ENCODE results near the gene TBC1D10A.

GRCh38 chr22:30282616-30283046 lies 44.1 kb downstream of the TBC1D10A start:
- TF ChIP-seq POLR2A (IDR thresholded peaks at IDR 0.05) (no peak), POLR2AphosphoS5 (IDR thresholded peaks at IDR 0.05; ENCODE audit: insufficient read depth in 1 of 2, low read depth in 1 of 2) (no peak)
